ENCODE measurements around the gene ARL8A.
A peak's percentile ranks its signal among the peaks of the same experiment; 100 is the strongest.
"Not testable (repeated sequence)": the region's sequence is repeated elsewhere in the genome, so short reads cannot be mapped to it uniquely, and the experiment has no call there.

The ARL8A gene

DNA sequence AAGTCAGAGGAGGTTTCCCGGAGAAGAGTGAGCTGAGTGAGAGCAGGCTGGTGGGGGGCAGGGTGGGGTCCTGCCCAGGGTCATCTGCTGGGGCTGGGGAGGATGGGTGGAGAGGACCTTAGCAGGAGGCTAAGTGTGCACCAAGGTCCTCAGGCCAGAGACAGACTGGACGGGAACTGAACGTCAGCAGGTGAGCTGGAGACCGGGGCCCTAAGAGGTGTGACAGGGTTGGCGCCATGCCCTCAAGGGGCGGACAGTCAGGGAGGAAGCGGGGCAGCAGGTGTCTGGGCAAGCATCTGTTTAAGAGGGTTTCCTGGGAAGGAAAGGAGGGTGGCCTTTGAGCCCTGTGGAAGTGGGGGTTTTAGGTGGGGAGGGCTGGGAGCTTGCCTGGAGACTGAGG lies 29.5 kb upstream of the ARL8A start:
- DNase-seq (ENCODE audit: low read depth in 2 of 2) = no peak

DNA sequence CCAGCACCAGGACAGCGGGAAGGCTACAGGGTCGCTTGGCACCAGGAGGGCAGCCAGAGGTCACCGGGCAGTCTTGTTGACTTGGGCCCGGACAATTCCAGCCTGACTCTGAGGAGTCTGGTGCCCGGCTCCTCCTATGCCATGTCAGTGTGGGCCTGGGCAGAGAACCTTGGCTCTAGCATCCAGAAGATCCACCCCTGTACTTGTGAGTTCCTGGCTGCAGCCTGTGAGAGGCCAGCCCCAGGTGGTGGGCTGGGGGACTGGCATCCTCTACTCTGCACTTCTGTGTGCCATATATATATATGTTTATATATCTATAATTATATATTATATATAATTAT lies 27.4 kb upstream of the ARL8A start:
- DNase-seq (ENCODE audit: low read depth in 2 of 2) = no peak

DNA sequence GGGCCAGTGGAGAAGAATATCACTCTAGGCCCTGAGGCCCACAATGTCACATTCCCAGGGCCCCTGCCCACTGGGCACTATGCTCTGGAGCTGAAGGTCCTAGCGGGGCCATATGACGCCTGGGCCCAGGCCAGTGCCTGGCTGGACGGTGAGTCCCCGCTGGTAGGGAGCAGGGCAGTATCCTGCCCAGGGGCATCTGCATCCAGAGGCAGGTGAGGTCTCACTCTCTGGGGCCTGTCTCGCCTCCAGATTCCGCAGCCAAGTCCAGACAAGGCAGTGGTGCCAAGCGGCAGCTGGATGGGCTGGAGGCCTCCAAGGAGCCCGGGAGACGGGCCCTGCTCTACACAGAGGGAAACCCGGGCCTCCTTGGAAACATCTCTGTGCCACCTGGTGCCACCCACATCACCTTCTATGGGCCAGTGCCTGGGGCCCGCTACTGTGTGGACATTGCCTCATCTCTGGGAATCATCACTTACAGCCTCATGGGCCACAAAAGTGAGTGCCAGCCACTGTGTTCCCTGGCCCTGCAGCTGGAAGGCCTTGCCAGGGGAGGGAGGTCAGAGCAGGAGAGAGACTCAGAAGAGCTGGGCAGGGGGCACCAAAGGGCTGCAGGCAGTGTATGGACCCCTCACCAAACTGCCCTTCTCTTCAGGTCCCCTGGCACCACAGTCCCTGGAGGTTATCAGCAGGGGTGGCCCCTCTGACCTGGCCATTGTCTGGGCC lies 26.9 kb upstream of the ARL8A start:
- DNase-seq (ENCODE audit: low read depth in 2 of 2) = no peak

DNA sequence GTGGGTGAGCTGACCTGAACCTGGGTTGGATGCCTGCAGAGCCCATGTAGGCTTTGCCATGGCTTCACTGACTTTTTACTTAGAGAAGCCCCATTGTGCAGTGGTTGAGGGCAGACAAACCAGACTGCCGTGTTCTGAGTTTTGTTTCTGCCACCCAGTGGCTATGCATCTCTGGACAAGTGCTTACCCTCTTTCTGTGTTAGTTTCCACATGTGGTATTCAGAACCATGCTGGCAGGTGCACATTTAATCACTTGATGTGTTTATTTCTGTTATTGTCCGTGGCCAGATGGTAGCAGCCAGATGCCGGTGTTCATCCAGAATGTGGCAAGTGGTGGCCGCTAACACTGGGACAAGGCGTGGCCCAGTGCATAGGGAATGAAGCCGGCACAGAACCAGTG lies 26.2 kb upstream of the ARL8A start:
- DNase-seq (ENCODE audit: low read depth in 2 of 2) = no peak

DNA sequence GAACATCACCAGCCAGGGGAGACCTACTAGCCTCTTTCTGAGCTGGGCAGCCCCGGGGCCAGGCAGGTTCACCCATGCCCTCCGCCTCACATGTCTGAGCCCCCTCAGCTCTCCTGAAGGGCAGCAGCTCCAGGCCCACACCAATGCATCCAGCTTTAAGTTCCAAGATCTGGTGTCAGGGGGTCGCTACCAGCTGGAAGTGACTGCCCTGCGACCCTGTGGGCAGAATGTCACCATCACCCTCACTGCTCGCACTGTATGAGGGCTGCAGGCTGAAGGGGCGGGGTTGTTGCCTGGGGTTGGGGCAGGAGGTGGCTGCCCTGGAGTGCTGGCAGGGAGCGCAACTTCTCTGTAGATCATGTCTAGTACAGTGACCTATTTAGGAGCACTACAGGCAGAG lies 24.3 kb upstream of the ARL8A start:
- no peak for DNase-seq (ENCODE audit: low read depth in 2 of 2)

DNA sequence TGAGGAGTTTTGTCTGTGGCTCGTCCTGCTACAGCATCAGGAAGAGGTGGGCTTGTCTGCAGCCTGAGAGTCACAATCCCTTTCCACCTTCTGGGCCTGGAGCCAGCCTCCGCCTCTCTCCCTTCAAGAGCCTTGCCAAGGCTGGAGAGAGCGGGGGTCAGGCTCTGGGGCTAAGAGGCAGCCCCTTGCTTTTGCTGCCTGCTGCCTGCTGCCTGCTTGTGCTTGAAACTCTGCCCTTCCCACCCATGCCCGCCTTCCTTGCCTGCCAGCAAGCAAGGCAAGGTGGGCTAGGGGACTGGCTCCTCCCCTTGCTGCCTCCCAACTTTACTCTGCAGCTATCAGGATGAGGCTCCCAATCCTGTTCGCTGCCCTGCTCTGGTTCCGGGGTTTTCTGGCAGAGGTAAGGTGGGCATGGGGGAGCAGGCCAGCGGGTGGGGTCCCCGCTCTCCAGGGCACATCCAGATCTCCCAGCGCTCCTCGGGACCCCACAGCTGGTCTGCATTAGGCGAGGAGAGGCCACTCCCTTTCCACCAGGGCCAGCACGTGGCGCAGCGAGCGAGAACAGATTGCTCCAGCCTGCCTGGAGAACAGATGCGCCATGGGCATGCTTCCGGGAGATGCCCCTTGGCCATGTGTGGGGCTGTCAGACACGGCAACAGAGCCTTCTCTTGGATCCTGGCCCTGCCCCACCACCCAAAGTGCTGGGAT lies 23.3 kb upstream of the ARL8A start:
- no peak for DNase-seq (ENCODE audit: low read depth in 2 of 2)

DNA sequence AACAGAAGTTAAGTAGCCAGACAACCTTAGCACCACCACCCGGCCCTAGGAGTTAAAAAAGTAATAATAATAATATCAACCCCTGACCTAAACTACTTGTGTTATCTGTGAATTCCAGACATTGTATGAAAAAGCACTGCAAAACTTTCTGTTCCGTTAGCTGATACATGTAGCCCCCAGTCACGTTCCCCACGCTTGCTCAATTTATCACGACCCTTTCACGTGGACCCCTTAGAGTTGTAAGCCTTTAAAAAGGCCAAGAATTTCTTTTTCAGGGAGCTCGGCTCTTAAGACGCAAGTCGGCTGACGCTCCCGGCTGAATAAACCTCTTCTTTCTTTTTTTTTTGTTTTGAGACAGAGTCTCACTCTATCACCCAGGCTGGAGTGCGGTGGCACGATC lies 22.5 kb upstream of the ARL8A start:
- DNase-seq (ENCODE audit: low read depth in 2 of 2) = not testable (repeated sequence)

DNA sequence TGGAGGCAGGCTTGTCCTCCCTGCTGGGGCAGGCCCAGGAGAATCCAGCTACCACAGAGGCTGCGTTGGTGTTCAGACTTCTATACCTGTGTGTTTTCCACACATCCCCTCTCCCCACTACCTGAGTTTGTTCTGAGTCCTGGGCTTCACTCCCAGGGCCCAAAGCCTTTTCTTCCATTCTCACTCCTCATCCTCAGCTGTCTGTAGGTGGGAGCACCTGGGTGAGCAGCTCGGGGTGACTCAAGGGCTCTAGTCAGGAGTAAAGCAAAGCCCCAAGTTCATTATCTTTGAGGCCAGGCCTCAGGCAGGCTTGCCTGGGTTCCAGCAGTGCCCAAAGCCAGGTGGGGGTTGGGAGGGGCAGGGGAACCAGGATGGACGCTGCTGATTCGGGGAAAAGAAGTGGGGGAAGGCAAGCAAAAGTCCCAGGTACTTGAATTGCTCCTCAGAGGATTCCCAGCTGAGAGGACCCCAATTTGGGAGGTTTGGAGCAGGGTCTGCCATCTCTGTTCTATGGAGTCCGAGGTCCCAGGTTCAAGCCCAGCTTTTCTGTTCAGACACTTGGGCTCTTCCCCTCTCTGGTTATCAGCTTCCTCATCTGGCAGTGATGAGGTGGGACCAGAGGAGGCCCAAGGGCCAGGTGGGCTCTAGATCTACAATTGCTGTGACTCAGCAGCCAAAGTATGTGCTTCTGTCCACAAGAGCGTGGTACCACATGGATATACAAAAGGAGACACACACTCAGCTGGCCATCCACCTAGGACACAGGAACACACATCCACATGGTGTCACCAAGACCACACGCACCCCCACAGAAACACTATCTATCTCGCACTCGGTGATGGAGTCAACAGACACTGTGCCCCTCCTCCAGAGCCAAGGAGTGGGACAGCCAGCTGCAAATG lies 21.7 kb upstream of the ARL8A start:
- no peak for DNase-seq (ENCODE audit: low read depth in 2 of 2)

DNA sequence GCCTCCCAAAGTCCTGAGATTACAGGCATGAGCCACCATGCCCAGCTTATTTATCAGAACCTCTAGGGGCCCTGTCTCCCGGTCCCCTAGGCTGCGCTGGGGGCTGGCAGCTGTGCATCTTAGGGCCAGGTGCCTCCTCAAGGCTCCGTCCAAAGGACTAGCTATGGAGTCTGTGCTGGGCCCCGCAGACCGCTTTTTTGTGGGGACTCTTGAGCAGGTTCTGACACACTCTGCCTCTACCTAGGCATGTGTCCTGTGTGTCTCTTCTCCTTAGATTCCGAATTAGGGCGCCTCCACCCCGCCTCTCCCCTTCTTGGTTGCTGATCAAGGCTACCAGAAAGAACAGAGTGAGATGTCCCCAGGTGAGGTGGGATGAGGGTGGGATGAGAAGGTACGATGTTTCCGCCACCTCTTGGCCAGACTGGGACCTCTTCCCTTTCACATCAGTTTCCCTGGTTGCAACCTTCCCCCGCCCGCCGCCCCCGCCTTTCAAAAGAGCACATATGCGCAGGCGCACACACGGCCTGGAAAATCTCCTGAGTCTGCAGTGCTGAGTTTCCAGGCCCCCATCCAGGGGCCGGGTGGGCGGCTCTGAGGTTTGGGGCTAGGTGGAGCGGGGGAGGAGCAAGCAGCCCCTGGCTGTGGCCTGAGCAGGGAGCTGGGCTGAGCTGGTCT lies 20.9 kb upstream of the ARL8A start:
- peak; percentile 58 to 61 for DNase-seq (ENCODE audit: low read depth in 2 of 2)

DNA sequence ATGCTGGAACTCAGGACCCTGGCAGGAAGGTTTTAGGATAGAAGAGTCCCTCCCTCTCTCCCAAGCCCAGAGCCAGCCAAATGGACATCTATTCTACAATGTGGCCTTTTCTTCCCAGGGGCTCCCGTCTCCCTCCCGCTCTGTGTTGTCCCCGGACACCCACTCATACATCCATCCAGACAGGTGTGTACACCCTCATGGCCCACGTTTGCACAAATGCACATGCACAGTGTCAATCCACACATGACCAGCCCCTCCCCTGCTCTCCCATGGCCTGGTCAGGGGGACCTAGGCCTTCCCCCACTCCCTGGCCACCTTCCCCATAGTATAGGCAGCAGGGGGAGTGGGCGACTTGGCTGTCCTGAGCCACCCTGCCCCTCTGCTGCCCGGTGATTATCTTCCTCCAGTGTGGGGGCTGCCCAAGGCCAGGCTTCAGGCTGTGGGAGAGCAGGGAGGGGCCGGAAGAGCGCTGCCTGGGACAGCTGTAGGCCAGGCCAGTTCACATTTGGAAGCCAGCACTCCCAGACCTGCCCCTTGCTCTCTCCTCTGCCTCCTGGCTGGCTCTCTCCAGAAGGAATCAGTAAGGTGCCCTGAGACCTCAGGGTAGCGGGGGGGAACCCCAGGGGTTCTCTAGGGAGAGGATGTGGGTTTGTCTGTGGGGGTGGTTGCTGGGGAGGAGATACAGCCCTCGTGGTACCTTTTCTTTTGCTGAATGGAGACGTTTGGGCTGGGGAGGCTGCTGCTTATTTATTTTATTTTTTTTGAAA lies 19.9 kb upstream of the ARL8A start:
- peak in 1 of 2 donors; percentile 60 for DNase-seq (ENCODE audit: low read depth in 2 of 2)

DNA sequence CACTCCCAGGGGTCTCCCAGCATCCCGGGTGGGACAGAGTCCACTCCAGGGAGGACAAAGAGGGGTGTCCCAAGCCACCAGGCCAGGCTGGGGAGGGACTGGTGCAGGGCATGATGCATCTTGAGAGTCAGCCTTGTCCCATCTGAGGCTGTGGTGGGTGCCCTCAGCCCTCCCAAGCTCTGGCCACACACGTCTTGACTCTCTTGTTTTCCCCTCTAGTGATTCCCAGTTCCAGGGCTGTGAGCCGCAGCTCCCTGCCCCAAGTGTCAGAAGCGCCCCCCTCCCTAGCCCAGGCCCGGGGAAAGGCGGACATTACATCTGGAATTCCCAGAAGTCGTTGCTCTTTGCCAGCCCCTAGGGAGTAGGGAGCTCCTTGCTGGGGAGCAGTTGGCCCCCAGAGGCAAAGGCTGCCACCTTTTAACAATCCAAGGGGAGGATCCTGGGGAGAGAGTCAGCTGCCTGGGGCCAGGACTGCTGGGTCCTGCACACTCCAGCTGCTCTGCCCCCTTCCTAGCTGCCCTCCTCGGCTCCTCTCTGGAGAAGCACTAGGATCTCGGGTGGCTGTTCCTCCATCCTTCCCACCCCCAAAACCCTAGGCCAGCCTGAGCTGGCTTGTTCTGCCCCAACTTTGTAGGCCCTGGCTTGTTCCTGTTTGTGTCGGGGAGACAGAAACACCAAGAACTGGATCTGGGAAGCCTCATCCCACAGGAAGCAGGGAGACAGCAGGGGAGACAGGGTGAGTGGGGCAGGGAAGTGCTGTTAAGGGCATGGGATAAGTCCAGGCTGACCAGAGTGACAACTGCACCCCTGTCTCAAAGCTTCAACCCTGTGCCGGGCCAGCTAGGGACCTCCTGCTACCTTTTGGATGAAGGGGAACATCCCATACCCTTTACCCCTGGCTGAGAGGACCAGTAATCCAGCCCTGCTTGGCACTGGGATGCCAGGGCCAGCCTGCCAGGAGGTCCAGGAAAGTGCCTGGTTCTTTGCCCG lies 19.0 kb upstream of the ARL8A start:
- DNase-seq (ENCODE audit: low read depth in 2 of 2) = no peak

DNA sequence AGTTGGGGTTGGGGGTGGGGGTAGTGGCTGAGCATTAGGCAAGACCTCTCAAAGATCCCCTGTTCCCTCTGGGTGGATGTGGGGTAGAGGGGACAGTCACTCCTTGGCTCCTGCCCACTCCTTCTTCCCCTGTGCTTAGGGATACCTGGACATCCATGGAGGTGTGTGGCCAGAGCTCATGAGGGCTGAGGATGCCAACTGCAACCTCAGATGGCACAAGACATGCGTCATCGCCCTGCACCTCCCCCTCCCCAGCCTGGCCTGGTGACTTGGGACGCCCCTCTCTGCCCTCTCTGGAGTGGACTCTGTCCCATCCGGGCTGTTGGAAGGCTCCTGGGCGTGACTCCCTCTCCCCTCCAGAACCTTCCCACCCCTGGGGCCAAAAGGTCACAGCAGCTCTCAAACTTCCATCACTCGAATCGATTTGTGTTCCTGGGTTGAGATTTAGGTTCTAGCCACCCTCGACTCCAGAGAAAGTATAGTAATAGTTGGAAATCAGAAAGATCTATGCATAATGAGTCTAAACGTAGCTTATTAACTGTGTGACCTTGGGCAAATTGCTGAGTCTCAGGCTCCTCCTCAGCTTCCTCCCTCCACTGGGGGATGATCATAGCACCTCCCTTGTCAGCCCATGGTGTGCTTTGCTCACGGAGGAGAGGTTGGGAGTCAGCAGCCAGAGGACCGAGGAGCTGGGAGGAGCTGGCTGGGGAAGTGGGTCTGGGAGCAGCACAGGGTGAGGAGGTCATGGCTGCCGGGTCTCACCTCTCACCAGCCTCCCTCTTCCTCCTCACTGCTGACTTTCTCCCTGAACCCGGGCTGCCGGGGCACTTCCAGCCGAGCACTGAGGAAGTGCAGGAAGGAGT lies 18.1 kb upstream of the ARL8A start:
- no peak for DNase-seq (ENCODE audit: low read depth in 2 of 2)

DNA sequence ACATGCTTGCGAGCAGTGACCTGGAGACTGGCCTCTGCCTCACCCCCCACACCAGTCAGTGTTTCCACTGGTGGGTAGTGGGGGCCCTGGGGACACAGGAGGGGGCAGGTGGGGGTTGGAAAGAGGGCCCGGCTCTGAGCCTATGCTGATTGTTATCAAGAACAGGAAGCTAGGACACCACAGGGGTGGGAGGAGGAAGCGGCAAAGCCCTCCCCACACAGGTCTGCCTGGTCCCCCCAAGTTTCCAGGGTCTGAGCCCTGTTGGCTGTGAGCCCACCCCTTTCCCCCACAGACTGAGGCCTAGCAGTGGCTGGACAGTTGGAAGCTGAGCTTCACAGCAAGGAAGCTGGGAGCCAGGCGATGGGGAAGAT lies 17.5 kb upstream of the ARL8A start:
- no peak for DNase-seq (ENCODE audit: low read depth in 2 of 2)

DNA sequence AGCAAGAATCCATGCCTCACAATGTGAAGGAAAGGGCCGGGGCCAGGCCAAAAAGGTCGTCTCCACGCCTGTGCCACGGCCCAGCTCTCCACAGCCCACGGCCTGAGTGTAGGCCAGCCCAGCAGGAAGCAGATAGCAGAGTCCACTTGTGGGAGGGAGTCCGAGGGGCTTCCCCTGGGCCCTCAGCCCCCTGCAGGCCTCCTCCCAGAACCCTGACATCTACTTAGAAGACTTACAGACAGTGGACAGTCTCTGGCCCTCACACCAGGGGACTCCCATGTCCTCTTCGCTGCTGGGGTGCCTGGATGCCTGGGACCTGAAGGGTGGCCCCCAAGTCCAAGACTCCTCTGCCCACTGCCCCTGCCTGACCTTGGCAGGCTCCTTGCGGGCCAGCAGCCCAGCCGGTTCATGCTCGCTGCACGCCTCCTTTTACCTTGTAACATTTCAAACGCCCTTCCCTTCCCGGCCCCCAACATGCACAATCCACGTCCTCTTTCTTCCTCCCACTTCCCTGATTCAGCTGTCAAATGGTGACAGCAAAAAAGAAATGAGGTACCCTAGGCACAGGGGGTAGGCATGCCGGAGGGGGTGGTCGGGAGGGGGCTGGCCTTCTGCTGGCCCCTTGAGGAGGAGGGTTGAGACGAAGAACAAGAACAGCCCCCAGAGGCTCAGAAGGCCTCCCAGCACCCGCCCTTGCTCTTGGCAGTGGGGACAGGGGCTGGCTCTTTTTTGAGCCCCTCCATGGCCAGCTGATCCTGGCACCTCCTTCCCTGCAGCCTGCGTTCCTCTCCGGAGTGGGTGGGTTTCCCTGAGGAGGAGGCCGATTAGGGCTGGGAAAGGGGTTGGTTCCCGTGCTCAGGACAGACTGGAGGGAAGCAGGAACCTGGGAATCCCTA lies 16.9 kb upstream of the ARL8A start:
- no peak for DNase-seq (ENCODE audit: low read depth in 2 of 2)

DNA sequence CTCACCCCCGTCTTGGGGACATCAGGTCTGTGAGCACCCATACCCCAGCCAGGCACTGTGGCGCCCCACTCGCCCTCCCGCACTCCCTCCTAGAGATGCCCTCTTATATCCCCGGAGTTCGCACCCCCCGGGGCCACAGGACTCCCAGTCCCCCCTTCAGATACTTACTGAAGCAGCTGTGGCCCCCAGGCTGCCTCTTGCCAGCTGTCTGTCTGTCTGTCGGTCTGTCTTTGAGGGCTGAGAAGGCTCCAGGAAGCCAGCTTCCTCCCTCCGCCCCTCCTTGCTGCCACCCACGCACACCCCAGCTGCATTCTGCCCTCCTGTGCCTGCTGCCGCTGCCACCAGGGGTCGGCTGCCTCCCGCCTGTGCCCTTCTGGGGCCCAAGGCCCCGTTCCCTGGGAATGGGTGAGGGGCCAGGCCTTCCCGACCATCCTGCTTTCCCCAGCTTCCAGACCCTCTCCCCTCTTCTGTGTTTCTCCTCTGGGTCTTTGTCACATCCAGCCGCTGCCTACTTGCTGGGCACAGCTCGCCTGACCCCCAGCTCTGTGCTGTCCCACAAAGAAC lies 15.9 kb upstream of the ARL8A start, which contains the start of gene PTPN7:
Gene PTPN7, minus strand, starts transcription at position 226 of the 564 bp plus-strand sequence. CDS start 1,200 bp downstream, outside the sequence.
- peak; percentile 86 to 90 for DNase-seq (ENCODE audit: low read depth in 2 of 2)

DNA sequence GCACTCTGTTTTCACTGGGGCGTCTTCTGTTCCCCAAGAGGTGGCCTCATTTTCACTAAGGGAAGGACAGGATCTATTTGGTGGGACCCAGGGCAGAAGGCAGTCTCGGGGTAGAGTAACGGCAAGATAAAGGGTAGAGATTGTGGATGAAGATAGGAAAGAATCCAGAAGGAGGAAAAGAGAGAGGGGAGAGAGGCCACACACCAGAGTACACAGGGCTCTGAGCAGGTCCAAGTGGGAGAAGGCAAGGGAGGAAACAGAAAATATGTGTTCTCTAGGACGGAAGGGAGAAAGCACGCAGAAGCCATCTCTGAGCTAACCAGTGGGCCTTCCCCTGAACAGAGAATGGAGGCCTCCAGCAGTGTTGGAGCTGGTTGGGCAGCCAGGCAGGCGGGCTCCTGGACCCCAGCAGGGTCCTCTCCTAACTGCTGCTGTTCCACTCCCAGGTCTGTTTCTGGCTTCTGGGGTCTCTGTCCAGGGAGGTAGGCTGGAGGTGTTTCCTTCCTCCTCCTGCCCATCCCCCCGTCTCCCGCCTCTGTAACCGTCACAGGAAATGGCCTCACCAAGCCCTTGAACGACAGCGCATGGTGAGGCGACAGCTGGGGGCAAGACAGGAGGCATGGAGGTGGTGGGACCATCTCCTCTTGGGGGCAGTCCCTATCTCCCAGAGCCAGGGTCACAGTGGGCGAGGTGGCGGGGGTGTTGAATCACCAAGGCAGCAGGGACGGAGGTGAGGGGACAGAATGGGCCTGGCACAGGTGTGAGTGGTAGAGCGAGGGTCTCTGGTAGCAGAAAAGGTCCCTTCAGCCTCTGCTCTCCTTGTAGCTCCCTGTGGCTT lies 15.2 kb upstream of the ARL8A start:
- peak in 1 of 2 donors; percentile 63 for DNase-seq (ENCODE audit: low read depth in 2 of 2)
